A673 (cell line): Measurements from ENCODE around the gene SEMA5A. TPM values are rescaled to one million over a fixed set of nuclear protein-coding genes. Genes with fewer than 3 reads are reported as not detected.

Experiments
- BruUV-seq: library from RNA; stranded (reverse); fragments of 400-500 nt; replicated peaks from 2 replicates; lab custom pipeline; 2021; lab: Mats Ljungman, UMichigan
- CTCF ChIA-PET: fragments of 300-600 bp; sonication (Branson Sonifier 250); formaldehyde crosslinking; loops from one replicate; lab custom pipeline; 2022; ENCODE audit warnings: antibody characterized with exemption; lab: Charles Lee
- POLR2A ChIA-PET: fragments of 300-600 bp; sonication (Branson Sonifier 250); formaldehyde crosslinking; loops from one replicate; lab custom pipeline; 2022; ENCODE audit warnings: antibody characterized with exemption; ENCODE audit not compliant: low non-redundant PET; lab: Charles Lee
- DNase-seq: peaks from one replicate; pipeline ENCODE4 v3.0.0-alpha.2; 2015; ENCODE audit warnings: low spot score
- H3K27ac ChIP-seq: fragments of 200-600 bp; sonication (generic); 2 replicates; pipeline ENCODE4 v1.5.1; 2016; ENCODE audit warnings: mixed run types, low read depth, mild to moderate bottlenecking, mixed read lengths, antibody characterized with exemption, low read length; ENCODE audit not compliant: poor library complexity, severe bottlenecking
- H3K27me3 ChIP-seq: fragments of 200-600 bp; sonication (generic); replicated peaks from 2 replicates; pipeline ENCODE4 v1.6.1; 2017; ENCODE audit warnings: mixed run types, low read depth, mild to moderate bottlenecking, mixed read lengths, antibody characterized with exemption, low read length; ENCODE audit not compliant: insufficient read depth, poor library complexity
- H3K36me3 ChIP-seq: fragments of 200-600 bp; sonication (generic); 2 replicates; pipeline ENCODE4 v1.6.1; 2016; ENCODE audit warnings: mixed run types, mild to moderate bottlenecking, mixed read lengths, antibody characterized with exemption, low read length; ENCODE audit not compliant: insufficient read depth, poor library complexity, severe bottlenecking
- H3K4me1 ChIP-seq: fragments of 200-600 bp; sonication (generic); 2 replicates; pipeline ENCODE4 v1.6.1; 2017; ENCODE audit warnings: mixed run types, mild to moderate bottlenecking, mixed read lengths, antibody characterized with exemption, low read length; ENCODE audit not compliant: insufficient read depth, poor library complexity, severe bottlenecking
- H3K4me3 ChIP-seq: fragments of 200-600 bp; sonication (generic); 2 replicates; pipeline ENCODE4 v1.5.1; 2016; ENCODE audit warnings: low read depth, mixed run types, mild to moderate bottlenecking, mixed read lengths, low read length; ENCODE audit not compliant: poor library complexity, severe bottlenecking
- H3K9me3 ChIP-seq: fragments of 200-600 bp; sonication (generic); 2 replicates; pipeline ENCODE4 v1.6.1; 2016; ENCODE audit warnings: mixed run types, low read depth, mild to moderate bottlenecking, mixed read lengths, antibody characterized with exemption, low read length; ENCODE audit not compliant: poor library complexity, severe bottlenecking
- EZH2 ChIP-seq: fragments of 200-600 bp; sonication (generic); IDR thresholded peaks from 2 replicates; pipeline ENCODE4 v1.6.1; 2017; ENCODE audit warnings: borderline replicate concordance, low read depth, mild to moderate bottlenecking, mixed read lengths, antibody characterized with exemption, low read length; ENCODE audit not compliant: poor library complexity, severe bottlenecking
- intact Hi-C: fragments of 100-400 bp; cut with micrococcal nuclease; formaldehyde crosslinking; loops from one replicate; pipeline ENCODE4 v1.10.0; 2022; ENCODE audit not compliant: unreplicated experiment
- total RNA-seq: library from RNA; stranded (reverse); gene quantifications from 2 replicates; pipeline ENCODE4 v1.2.3, GENCODE V29; 2021
- TF ChIP-seq, protein P1 (sequence below): fragments of 300-800, 200-600 bp; sonication (generic); conservative IDR thresholded peaks from 2 replicates; pipeline ENCODE4 v1.5.1; 2017; ENCODE audit warnings: low read depth, mild to moderate bottlenecking, antibody characterized with exemption, low read length, moderate library complexity, mixed read lengths

Gene SEMA5A
- total RNA-seq, 1 experiment from 2014 or later: 0.17 TPM

DNA sequence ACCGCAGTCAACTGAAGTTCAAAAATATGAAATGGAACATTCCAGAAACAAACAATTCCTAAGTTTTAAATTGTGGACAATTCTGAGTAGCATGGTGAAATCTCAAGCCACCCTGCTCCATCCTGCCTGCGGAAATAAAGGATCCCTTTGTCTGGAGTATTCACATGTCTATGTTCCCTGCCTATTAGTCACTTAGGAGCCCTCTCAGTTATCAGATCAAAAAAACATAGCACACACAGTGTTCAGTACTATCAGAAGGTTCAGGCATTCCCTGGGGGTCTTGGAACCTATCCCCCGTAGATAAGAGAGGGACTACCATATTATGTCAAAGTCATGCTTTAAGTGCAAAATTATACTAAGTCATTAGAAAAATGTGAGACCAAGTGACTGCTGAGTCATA lies 300.8 kb downstream of the SEMA5A start:
- Histone ChIP-seq H3K9me3 (no peaks in the 10 kb centered on the region), H3K4me1 (no peaks in the 10 kb centered on the region), H3K27ac (no peak overlapping the region), H3K4me3 (no peak overlapping the region), H3K27me3 (no peaks in the 10 kb centered on the region), H3K36me3 (no peaks in the 10 kb centered on the region)
- DNase-seq: no peak
- TF ChIP-seq EZH2: no peak
- TF ChIP-seq, protein P1, sequence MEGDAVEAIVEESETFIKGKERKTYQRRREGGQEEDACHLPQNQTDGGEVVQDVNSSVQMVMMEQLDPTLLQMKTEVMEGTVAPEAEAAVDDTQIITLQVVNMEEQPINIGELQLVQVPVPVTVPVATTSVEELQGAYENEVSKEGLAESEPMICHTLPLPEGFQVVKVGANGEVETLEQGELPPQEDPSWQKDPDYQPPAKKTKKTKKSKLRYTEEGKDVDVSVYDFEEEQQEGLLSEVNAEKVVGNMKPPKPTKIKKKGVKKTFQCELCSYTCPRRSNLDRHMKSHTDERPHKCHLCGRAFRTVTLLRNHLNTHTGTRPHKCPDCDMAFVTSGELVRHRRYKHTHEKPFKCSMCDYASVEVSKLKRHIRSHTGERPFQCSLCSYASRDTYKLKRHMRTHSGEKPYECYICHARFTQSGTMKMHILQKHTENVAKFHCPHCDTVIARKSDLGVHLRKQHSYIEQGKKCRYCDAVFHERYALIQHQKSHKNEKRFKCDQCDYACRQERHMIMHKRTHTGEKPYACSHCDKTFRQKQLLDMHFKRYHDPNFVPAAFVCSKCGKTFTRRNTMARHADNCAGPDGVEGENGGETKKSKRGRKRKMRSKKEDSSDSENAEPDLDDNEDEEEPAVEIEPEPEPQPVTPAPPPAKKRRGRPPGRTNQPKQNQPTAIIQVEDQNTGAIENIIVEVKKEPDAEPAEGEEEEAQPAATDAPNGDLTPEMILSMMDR: no peak
- ChIA-PET CTCF (no interaction called here), POLR2A (no interaction called here)
- no TSS peak for BruUV-seq
- intact Hi-C loops: no loop called here

DNA sequence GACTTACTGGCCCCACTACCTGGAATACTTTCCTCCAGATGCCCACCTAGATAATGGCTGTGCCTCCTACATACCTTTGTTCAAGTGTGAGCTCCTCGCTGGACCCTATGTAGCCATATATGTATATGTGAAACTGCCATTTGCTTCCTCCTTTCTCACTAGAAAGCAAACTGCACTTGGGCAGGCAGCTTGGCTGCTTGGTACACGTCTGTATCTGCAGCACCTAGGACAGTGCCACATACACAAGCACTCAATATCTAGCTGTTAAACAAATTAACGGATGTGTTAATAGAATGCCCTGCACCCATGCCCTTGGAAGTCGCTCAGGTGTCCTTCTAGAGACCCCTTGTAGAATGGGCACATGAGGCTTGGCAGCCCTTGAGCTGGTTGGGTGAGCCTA lies 301.5 kb downstream of the SEMA5A start:
- Histone ChIP-seq H3K27me3 (no peaks in the 10 kb centered on the region), H3K4me3 (no peak overlapping the region), H3K9me3 (no peaks in the 10 kb centered on the region), H3K4me1 (no peaks in the 10 kb centered on the region), H3K36me3 (no peaks in the 10 kb centered on the region), H3K27ac (no peak overlapping the region)
- DNase-seq: no peak
- ChIA-PET POLR2A (no interaction called here), CTCF (no interaction called here)
- intact Hi-C loops: no loop called here
- no TSS peak for BruUV-seq
- TF ChIP-seq EZH2: no peak
- TF ChIP-seq, protein P1: no peak

- no peaks in the 10 kb centered on the region for H3K27me3 ChIP-seq
- ChIA-PET POLR2A (no interaction called here), CTCF (no interaction called here)
- no peak overlapping the region for H3K27ac ChIP-seq
- intact Hi-C loops: no loop called here
- H3K4me3 ChIP-seq: no peak overlapping the region
- no peaks in the 10 kb centered on the region for H3K4me1 ChIP-seq
- no peaks in the 10 kb centered on the region for H3K36me3 ChIP-seq
- BruUV-seq: no TSS peak
- H3K9me3 ChIP-seq: no peaks in the 10 kb centered on the region
- DNase-seq: no peak
- TF ChIP-seq, protein P1: no peak
- no peak for TF ChIP-seq EZH2
Observed at GRCh38 chr5:9241479-9242305, 304.2 kb downstream of the SEMA5A start.
